ENCODE measurements around the gene CD82.

CD82 gene

GRCh38 chr11:44565953-44566949 lies 788 bp downstream of the CD82 start:
- peak overlapping the region; percentile 72 for H3K4me3 ChIP-seq (ENCODE audit: control insufficient read depth, low read depth, low read length)
- DNase-seq (ENCODE audit: low read depth): no peak
- TF ChIP-seq, protein P1, sequence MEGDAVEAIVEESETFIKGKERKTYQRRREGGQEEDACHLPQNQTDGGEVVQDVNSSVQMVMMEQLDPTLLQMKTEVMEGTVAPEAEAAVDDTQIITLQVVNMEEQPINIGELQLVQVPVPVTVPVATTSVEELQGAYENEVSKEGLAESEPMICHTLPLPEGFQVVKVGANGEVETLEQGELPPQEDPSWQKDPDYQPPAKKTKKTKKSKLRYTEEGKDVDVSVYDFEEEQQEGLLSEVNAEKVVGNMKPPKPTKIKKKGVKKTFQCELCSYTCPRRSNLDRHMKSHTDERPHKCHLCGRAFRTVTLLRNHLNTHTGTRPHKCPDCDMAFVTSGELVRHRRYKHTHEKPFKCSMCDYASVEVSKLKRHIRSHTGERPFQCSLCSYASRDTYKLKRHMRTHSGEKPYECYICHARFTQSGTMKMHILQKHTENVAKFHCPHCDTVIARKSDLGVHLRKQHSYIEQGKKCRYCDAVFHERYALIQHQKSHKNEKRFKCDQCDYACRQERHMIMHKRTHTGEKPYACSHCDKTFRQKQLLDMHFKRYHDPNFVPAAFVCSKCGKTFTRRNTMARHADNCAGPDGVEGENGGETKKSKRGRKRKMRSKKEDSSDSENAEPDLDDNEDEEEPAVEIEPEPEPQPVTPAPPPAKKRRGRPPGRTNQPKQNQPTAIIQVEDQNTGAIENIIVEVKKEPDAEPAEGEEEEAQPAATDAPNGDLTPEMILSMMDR (conservative IDR thresholded peaks at IDR 0.05; ENCODE audit: control insufficient read depth, insufficient read depth, low read depth, low read length): no peak

- no peak for DNase-seq (ENCODE audit: low read depth)
- TF ChIP-seq, protein P1 (conservative IDR thresholded peaks at IDR 0.05; ENCODE audit: control insufficient read depth, insufficient read depth, low read depth, low read length): no peak
- no peak overlapping the region for H3K4me3 ChIP-seq (ENCODE audit: control insufficient read depth, low read depth, low read length)
Observed at GRCh38 chr11:44566952-44567875, 1.8 kb downstream of the CD82 start.

GRCh38 chr11:44567876-44568256 lies 2.4 kb downstream of the CD82 start:
- DNase-seq (ENCODE audit: low read depth): no peak
- TF ChIP-seq, protein P1 (conservative IDR thresholded peaks at IDR 0.05; ENCODE audit: control insufficient read depth, insufficient read depth, low read depth, low read length): no peak
- H3K4me3 ChIP-seq (ENCODE audit: control insufficient read depth, low read depth, low read length): no peak overlapping the region

GRCh38 chr11:44568331-44568657 lies 2.8 kb downstream of the CD82 start:
- DNase-seq (ENCODE audit: low read depth): no peak
- no peak overlapping the region for H3K4me3 ChIP-seq (ENCODE audit: control insufficient read depth, low read depth, low read length)

DNA sequence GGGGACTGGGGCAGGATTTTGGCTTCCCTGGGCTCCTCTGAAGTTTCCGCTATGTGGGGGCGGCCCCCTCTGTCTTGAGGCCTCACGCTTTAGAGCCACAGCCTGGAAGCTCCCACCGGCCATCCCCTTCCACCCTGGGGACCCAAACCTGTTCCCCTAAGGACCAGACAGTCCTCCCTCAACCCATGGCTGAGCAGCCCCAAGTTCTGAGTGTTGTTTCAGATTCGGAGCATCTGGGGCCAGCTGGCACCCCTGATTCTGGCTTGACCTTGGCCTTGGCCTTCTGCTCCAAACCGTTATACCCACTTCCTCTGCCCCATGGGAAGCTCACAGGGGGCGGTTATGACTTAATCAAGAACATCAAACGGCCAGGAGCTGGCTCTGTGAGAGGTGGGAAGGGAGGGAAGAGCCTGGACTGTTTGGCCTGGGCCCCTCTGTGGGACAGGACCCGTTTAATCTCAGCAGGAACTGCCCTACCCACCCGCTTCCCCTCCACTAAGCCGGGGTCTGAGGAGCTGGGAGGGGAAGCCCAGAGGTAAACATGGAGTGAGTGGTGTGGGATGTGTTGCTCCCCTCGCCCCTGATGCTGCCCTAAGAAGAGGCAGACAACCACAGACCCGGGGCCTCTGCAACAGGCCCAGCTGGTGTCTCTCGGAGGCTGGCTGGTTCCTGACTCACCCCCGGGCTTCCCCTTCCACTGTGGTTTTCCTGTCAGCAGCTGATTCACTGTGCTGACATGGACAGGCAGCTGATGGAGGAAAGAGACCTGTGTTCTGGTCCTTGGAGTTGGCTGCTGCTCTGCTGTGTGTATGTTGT lies 3.4 kb downstream of the CD82 start:
- H3K4me3 ChIP-seq (ENCODE audit: control insufficient read depth, low read depth, low read length): no peak overlapping the region
- peak; percentile 93 for DNase-seq (ENCODE audit: low read depth)
- TF ChIP-seq, protein P1 (conservative IDR thresholded peaks at IDR 0.05; ENCODE audit: control insufficient read depth, insufficient read depth, low read depth, low read length): no peak

More at GRCh38 chr11:44568331-44568657, 2.8 kb downstream of the CD82 start:
- TF ChIP-seq, protein P1 (conservative IDR thresholded peaks at IDR 0.05; ENCODE audit: control insufficient read depth, insufficient read depth, low read depth, low read length): no peak

Measured in fibroblast of mammary gland (primary cell).